Mesendoderm (in vitro differentiated cells): Measurements from ENCODE around the gene EHBP1L1.
"Not testable (repeated sequence)": the region's sequence is repeated elsewhere in the genome, so short reads cannot be mapped to it uniquely, and the experiment has no call there.

ENCODE experiments used
- DNase-seq: peaks from one replicate; pipeline ENCODE4 v3.0.0; 2013
- H2AK5ac ChIP-seq: 2 replicates; pipeline ENCODE4 v1.6.1; 2013; ENCODE audit warnings: low read length, inconsistent platforms
- H2BK120ac ChIP-seq: 2 replicates; pipeline ENCODE4 v1.6.1; 2013; ENCODE audit warnings: low read depth, mild to moderate bottlenecking, low read length, moderate library complexity, mixed read lengths
- H2BK15ac ChIP-seq: replicated peaks from 2 replicates; pipeline ENCODE4 v1.6.1; 2013; ENCODE audit warnings: low read depth, mild to moderate bottlenecking, moderate library complexity
- H2BK5ac ChIP-seq: 2 replicates; pipeline ENCODE4 v1.6.1; 2013; ENCODE audit warnings: low read length, inconsistent platforms
- H3K18ac ChIP-seq: 2 replicates; pipeline ENCODE4 v1.6.1; 2013; ENCODE audit warnings: mild to moderate bottlenecking, low read length, mixed read lengths
- H3K23ac ChIP-seq: one replicate; pipeline ENCODE4 v1.6.1; 2013; ENCODE audit warnings: low read length
- H3K27ac ChIP-seq: 2 replicates; pipeline ENCODE4 v1.5.1; 2013; ENCODE audit warnings: low read depth, mild to moderate bottlenecking, inconsistent platforms, low read length, moderate library complexity
- H3K27me3 ChIP-seq: 2 replicates; pipeline ENCODE4 v1.6.1; 2013; ENCODE audit warnings: low read length, control low read depth, mild to moderate bottlenecking, inconsistent platforms; ENCODE audit not compliant: insufficient read depth, poor library complexity
- H3K36me3 ChIP-seq: 2 replicates; pipeline ENCODE4 v1.6.1; 2013; ENCODE audit warnings: low read length, inconsistent platforms; ENCODE audit not compliant: control insufficient read depth, insufficient read depth
- H3K4ac ChIP-seq: one replicate; pipeline ENCODE4 v1.6.1; 2013; ENCODE audit warnings: low read depth, mild to moderate bottlenecking, low read length, moderate library complexity
- H3K4me1 ChIP-seq: 2 replicates; pipeline ENCODE4 v1.6.1; 2013; ENCODE audit warnings: low read depth, low read length, inconsistent platforms; ENCODE audit not compliant: control insufficient read depth
- H3K4me2 ChIP-seq: 2 replicates; pipeline ENCODE4 v1.6.1; 2013; ENCODE audit warnings: low read length
- H3K4me3 ChIP-seq: 2 replicates; pipeline ENCODE4 v1.5.1; 2013; ENCODE audit warnings: mild to moderate bottlenecking, low read length
- H3K56ac ChIP-seq: one replicate; pipeline ENCODE4 v1.6.1; 2013; ENCODE audit warnings: low read length
- H3K79me1 ChIP-seq: 2 replicates; pipeline ENCODE4 v1.6.1; 2013; ENCODE audit warnings: low read length, inconsistent platforms
- H3K79me2 ChIP-seq: 2 replicates; pipeline ENCODE4 v1.6.1; 2013; ENCODE audit warnings: mild to moderate bottlenecking, low read length; ENCODE audit not compliant: control insufficient read depth, insufficient read depth
- H3K9ac ChIP-seq: 2 replicates; pipeline ENCODE4 v1.6.1; 2013; ENCODE audit warnings: low read length, inconsistent platforms
- H4K5ac ChIP-seq: one replicate; pipeline ENCODE4 v1.6.1; 2013; ENCODE audit warnings: low read length
- H4K8ac ChIP-seq: one replicate; pipeline ENCODE4 v1.6.1; 2013; ENCODE audit warnings: low read depth, mild to moderate bottlenecking, control low read depth, low read length, moderate library complexity
- WGBS: extraction: QIAGEN DNeasy Blood & Tissue Kit; methylation state at CpG from one replicate; pipeline ENCODE4 v1.1.7; 2013; ENCODE audit warnings: low lambda C conversion rate, missing lambda C conversion rate; ENCODE audit not compliant: insufficient coverage; ENCODE audit errors: extremely low coverage; 5-methylcytosine and 5-hydroxymethylcytosine counted together

EHBP1L1 gene

DNA sequence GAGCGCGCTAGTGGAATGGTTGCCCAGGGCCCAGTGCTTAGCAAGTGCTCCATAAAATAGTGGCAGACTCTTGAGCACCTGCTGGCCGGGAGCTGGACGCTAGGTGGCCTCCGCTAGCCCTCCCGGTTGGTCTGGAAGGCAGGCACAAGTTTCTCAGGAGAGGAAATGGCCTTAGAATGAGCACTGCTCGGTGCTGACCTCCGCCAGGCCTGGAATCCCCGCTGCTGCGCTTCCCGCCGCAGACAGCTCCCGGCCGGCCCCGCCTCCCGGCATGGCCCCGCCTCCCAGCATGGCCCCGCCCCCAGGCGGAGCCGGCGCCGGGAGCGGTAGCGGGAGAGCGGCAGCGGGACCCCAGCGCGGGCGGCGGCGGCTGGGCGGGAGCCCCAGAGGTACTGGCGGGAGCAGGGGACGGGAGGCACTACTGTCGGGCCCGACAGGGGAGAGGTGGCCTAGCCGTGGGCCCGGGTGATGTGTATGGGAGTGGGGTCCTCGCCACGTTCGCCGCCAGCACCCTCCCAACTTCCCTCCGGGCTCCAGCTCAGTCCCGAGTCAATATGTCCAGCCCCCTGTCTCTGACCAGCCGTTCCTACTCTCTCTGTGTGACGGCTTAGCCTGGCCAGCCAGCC, 62.1 kb downstream of the EHBP1L1 start, which contains the start of gene SIPA1:
Gene SIPA1 (plus strand): TSS at position 308 of the 626 bp plus-strand sequence. CDS start 2,821 bp downstream, outside the sequence.
- Histone ChIP-seq H3K56ac (peak within 1 kb of the TSS; percentile 91), H2AK5ac (no peak within 1 kb of the TSS), H3K4me1 (peaks cover 5% of the 10 kb centered on the region), H3K79me1 (no peaks in the 10 kb centered on the region), H3K18ac (no peak within 1 kb of the TSS), H3K27ac (peak within 1 kb of the TSS; percentile 74), H4K5ac (no peak within 1 kb of the TSS), H2BK120ac (no peak within 1 kb of the TSS), H3K4me2 (peak within 1 kb of the TSS; percentile 84), H4K8ac (no peak within 1 kb of the TSS), H2BK5ac (no peak within 1 kb of the TSS), H3K79me2 (no peaks in the 10 kb centered on the region), H2BK15ac (no peak within 1 kb of the TSS), H3K36me3 (peaks cover 12% of the 10 kb centered on the region), H3K27me3 (no peaks in the 10 kb centered on the region), H3K4me3 (peak within 1 kb of the TSS; percentile 58), H3K9ac (peak within 1 kb of the TSS; percentile 86), H3K23ac (no peak within 1 kb of the TSS), H3K4ac (no peak within 1 kb of the TSS)
- WGBS, result no CpG with 5 or more reads among the region's 46 CpGs
- DNase-seq, result peak; percentile 97

DNA sequence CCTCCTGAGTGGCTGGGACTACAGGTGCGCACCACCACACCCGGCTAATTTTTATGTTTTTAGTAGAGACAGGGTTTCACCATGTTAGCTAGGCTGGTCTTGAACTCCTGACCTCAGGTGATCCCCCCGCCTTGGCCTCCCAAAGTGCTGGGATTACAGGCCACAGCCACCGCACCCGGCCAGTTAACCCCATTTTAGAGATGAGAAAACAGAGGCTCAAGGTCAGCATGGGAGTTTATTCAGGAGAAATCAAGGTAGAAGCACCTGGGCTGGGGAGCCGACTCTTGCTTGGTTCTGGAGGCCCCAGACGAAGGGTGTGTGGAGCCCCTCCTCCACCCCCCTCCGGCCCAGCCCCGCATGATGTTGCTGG, 63.4 kb downstream of the EHBP1L1 start:
- DNase-seq, H3K27me3 ChIP-seq, H3K4me1 ChIP-seq, H3K79me2 ChIP-seq, H3K9ac ChIP-seq, H3K4me2 ChIP-seq, H3K56ac ChIP-seq, H2BK15ac ChIP-seq, H2BK5ac ChIP-seq, H4K8ac ChIP-seq, H4K5ac ChIP-seq, H3K23ac ChIP-seq, H3K27ac ChIP-seq, H3K4me3 ChIP-seq, H2BK120ac ChIP-seq, H3K18ac ChIP-seq, H2AK5ac ChIP-seq, H3K4ac ChIP-seq, H3K79me1 ChIP-seq: not testable (repeated sequence)
- H3K36me3 ChIP-seq, result peaks cover 12% of the 10 kb centered on the region
- no CpG with 5 or more reads among the region's 9 CpGs for WGBS

DNA sequence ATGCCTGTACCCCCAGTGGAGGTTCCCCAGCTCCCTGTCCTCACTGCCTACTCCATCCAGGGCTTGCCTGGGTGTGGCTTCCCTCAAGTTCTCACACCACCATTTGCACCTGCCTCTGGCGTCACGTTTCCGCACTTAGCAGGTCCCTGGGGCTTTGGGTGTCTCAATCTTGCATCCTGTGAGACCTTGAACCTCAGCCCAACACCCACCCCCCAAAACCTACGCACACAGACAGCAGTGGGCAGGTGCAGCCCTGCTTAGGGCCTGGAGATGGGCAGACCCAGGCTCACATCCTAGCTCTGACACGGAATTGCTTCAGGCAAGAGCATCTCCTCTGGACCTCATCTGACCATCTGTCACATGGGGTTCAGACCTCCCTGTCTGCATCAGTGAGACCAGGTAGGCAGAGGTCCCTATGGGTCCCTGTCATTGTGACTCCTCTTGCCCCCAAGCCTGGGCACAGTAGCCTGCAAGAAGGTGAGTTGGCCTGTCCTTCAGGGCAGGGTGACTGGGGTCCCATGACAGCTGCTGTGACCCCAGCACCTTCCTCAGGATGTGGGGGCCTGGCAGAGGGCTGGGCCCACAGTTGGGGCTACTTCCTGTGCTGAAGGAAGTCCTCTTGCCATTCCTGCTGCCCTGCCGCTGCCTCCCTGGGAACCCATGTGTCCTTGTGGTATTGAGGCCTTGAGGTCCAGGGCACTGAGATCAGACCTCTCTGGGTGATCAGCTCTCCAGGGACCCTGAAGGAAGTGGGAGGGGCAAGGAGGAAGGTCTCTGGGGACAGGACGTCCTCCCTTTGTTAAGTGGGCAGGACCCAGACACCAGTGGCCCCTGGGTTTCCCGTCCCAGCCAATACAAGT, 64.0 kb downstream of the EHBP1L1 start:
- Histone ChIP-seq H3K4me1 (peaks cover 5% of the 10 kb centered on the region), H3K79me1 (no peaks in the 10 kb centered on the region), H3K56ac (no peak overlapping the region), H3K27ac (no peak overlapping the region), H3K36me3 (peaks cover 8% of the 10 kb centered on the region), H3K9ac (no peak overlapping the region), H2BK5ac (no peak overlapping the region), H4K8ac (no peak overlapping the region), H3K4me2 (no peak overlapping the region), H3K23ac (no peak overlapping the region), H2AK5ac (no peak overlapping the region), H2BK15ac (no peak overlapping the region), H3K18ac (no peak overlapping the region), H3K27me3 (no peaks in the 10 kb centered on the region), H3K4me3 (no peak overlapping the region), H4K5ac (no peak overlapping the region), H3K79me2 (no peaks in the 10 kb centered on the region), H2BK120ac (no peak overlapping the region), H3K4ac (no peak overlapping the region)
- no CpG with 5 or more reads among the region's 8 CpGs for WGBS
- DNase-seq, result no peak

DNA sequence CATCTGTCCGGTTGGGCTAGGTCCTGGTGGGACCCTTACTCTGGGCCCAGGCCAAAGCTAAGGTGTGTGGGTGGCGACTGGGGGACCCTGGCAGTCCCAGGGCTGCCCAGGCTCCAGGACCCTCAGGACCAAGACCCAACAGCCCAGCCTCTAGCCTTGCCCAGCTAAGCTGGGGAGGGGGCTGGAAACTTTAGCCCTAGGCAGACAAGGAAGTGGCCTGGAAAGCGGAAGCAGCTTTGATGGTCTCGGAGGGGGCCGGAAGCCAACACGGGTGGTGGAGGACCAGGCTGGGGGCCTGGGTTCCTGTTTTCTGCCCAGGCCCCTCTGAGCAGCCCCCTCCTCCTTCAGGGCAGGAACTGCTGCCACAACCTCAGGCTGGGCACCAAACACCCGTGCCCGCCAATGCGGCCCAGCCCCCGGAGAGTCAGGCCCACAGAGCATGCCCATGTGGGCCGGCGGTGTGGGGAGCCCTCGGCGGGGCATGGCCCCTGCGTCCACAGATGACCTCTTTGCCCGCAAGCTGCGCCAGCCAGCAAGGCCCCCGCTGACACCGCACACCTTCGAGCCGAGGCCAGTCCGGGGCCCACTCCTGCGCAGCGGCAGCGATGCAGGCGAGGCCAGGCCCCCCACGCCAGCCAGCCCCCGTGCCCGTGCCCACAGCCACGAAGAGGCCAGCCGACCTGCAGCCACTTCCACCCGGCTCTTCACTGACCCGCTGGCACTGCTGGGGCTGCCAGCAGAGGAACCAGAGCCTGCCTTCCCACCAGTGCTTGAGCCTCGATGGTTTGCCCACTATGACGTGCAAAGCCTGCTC, 64.8 kb downstream of the EHBP1L1 start:
- peaks cover 5% of the 10 kb centered on the region for H3K4me1 ChIP-seq
- no peak overlapping the region for H3K18ac ChIP-seq
- H3K79me2 ChIP-seq, result no peaks in the 10 kb centered on the region
- H3K9ac ChIP-seq, result no peak overlapping the region
- no peak overlapping the region for H4K5ac ChIP-seq
- H3K4ac ChIP-seq, result no peak overlapping the region
- no peak overlapping the region for H3K4me2 ChIP-seq
- H2BK5ac ChIP-seq, result no peak overlapping the region
- WGBS, result no CpG with 5 or more reads among the region's 35 CpGs
- no peaks in the 10 kb centered on the region for H3K79me1 ChIP-seq
- H2BK15ac ChIP-seq, result no peak overlapping the region
- H4K8ac ChIP-seq, result no peak overlapping the region
- no peak overlapping the region for H2AK5ac ChIP-seq
- H2BK120ac ChIP-seq, result no peak overlapping the region
- H3K36me3 ChIP-seq, result peaks cover 6% of the 10 kb centered on the region
- no peak overlapping the region for H3K4me3 ChIP-seq
- H3K27me3 ChIP-seq, result no peaks in the 10 kb centered on the region
- no peak for DNase-seq
- no peak overlapping the region for H3K27ac ChIP-seq
- no peak overlapping the region for H3K23ac ChIP-seq
- H3K56ac ChIP-seq, result no peak overlapping the region

DNA sequence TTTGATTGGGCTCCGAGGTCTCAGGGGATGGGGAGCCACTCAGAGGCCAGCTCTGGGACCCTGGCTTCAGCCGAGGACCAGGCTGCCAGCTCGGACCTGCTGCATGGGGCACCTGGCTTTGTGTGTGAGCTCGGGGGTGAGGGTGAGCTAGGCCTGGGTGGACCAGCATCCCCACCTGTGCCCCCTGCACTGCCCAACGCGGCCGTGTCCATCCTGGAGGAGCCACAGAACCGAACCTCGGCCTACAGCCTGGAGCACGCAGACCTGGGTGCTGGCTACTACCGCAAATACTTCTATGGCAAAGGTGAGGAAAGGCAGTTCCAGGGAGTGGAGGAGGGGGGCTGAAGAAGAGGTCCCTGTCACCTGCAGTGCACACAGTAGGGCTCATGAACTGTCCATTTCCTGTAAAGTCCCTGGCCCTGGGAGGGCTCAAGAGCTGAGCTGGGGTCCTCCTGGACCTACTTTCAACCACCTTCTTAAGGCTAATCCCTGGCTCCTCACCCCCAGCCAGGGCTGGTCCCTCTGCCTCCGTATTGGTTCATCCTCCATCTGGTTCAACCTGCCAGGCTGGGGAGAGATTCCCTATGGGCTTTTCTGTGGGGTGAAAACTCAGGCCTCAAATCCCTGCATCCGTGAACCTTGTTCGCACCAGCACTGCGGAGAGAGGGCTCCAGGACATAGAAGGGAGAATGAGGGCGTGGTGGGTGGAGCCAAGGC, 65.6 kb downstream of the EHBP1L1 start:
- Histone ChIP-seq H3K4me1 (peaks cover 5% of the 10 kb centered on the region), H3K56ac (peak overlapping the region; percentile 76), H3K4me2 (peak overlapping the region; percentile 46), H2AK5ac (no peak overlapping the region), H3K4ac (no peak overlapping the region), H2BK120ac (no peak overlapping the region), H3K18ac (no peak overlapping the region), H3K27me3 (no peaks in the 10 kb centered on the region), H3K79me2 (no peaks in the 10 kb centered on the region), H3K23ac (no peak overlapping the region), H3K79me1 (no peaks in the 10 kb centered on the region), H2BK5ac (no peak overlapping the region), H3K27ac (no peak overlapping the region), H4K5ac (no peak overlapping the region), H2BK15ac (no peak overlapping the region), H3K9ac (peak overlapping the region; percentile 56), H4K8ac (no peak overlapping the region), H3K36me3 (peaks cover 2% of the 10 kb centered on the region), H3K4me3 (no peak overlapping the region)
- no peak for DNase-seq
- WGBS, result no CpG with 5 or more reads among the region's 16 CpGs
